ENCODE measurements around the gene TRABD2B. TPM values are rescaled to one million over a fixed set of nuclear protein-coding genes. Genes with fewer than 3 reads are reported as not detected.

The TRABD2B gene
- total RNA-seq, 1 experiment from 2014 or later, result not detected

GRCh38 chr1:47991187-47991586 is 6.0 kb downstream of the TRABD2B start:
- intact Hi-C loops (cut with micrococcal nuclease; ENCODE audit: unreplicated experiment), result no loop called here
- Histone ChIP-seq H3K36me3 (ENCODE audit: insufficient read depth, low read length, poor library complexity, severe bottlenecking) (no peaks in the 10 kb centered on the region), H3K27me3 (replicated peaks; ENCODE audit: insufficient read depth, low read depth, low read length, poor library complexity) (peaks cover 71% of the 10 kb centered on the region), H3K4me1 (ENCODE audit: insufficient read depth, low read length, poor library complexity, severe bottlenecking) (peaks cover 21% of the 10 kb centered on the region), H3K27ac (ENCODE audit: low read depth, low read length, poor library complexity, severe bottlenecking) (no peak overlapping the region), H3K9me3 (ENCODE audit: low read depth, low read length, poor library complexity, severe bottlenecking) (no peaks in the 10 kb centered on the region), H3K4me3 (ENCODE audit: low read depth, low read length, poor library complexity, severe bottlenecking) (no peak overlapping the region)
- no peak for TF ChIP-seq EZH2 (IDR thresholded peaks at IDR 0.05; ENCODE audit: borderline replicate concordance, low read depth, low read length, poor library complexity, severe bottlenecking)
- no peak for TF ChIP-seq CTCF (conservative IDR thresholded peaks at IDR 0.05; ENCODE audit: low read depth, low read length)
- peak; percentile 64 for DNase-seq (ENCODE audit: low spot score)
- POLR2A ChIA-PET (ENCODE audit: low non-redundant PET), result no interaction called here
- BruUV-seq (replicated peaks), result no TSS peak
- CTCF ChIA-PET, result no interaction called here

GRCh38 chr1:47990286-47990685 is 6.9 kb downstream of the TRABD2B start:
- H3K9me3 ChIP-seq (ENCODE audit: low read depth, low read length, poor library complexity, severe bottlenecking), result no peaks in the 10 kb centered on the region
- peaks cover 71% of the 10 kb centered on the region for H3K27me3 ChIP-seq (replicated peaks; ENCODE audit: insufficient read depth, low read depth, low read length, poor library complexity)
- H3K27ac ChIP-seq (ENCODE audit: low read depth, low read length, poor library complexity, severe bottlenecking), result no peak overlapping the region
- H3K4me3 ChIP-seq (ENCODE audit: low read depth, low read length, poor library complexity, severe bottlenecking), result no peak overlapping the region
- CTCF ChIA-PET, result no interaction called here
- intact Hi-C loops (cut with micrococcal nuclease; ENCODE audit: unreplicated experiment), result no loop called here
- no TSS peak for BruUV-seq (replicated peaks)
- TF ChIP-seq EZH2 (IDR thresholded peaks at IDR 0.05; ENCODE audit: borderline replicate concordance, low read depth, low read length, poor library complexity, severe bottlenecking) (no peak), CTCF (conservative IDR thresholded peaks at IDR 0.05; ENCODE audit: low read depth, low read length) (no peak)
- POLR2A ChIA-PET (ENCODE audit: low non-redundant PET), result no interaction called here
- peaks cover 21% of the 10 kb centered on the region for H3K4me1 ChIP-seq (ENCODE audit: insufficient read depth, low read length, poor library complexity, severe bottlenecking)
- no peak for DNase-seq (ENCODE audit: low spot score)
- H3K36me3 ChIP-seq (ENCODE audit: insufficient read depth, low read length, poor library complexity, severe bottlenecking), result no peaks in the 10 kb centered on the region

GRCh38 chr1:47987601-47988000 is 9.6 kb downstream of the TRABD2B start:
- peaks cover 11% of the 10 kb centered on the region for H3K4me1 ChIP-seq (ENCODE audit: insufficient read depth, low read length, poor library complexity, severe bottlenecking)
- H3K9me3 ChIP-seq (ENCODE audit: low read depth, low read length, poor library complexity, severe bottlenecking), result no peaks in the 10 kb centered on the region
- H3K27me3 ChIP-seq (replicated peaks; ENCODE audit: insufficient read depth, low read depth, low read length, poor library complexity), result peaks cover 60% of the 10 kb centered on the region
- CTCF ChIA-PET, result no interaction called here
- H3K36me3 ChIP-seq (ENCODE audit: insufficient read depth, low read length, poor library complexity, severe bottlenecking), result no peaks in the 10 kb centered on the region
- no peak for DNase-seq (ENCODE audit: low spot score)
- TF ChIP-seq EZH2 (IDR thresholded peaks at IDR 0.05; ENCODE audit: borderline replicate concordance, low read depth, low read length, poor library complexity, severe bottlenecking) (no peak), CTCF (conservative IDR thresholded peaks at IDR 0.05; ENCODE audit: low read depth, low read length) (no peak)
- no peak overlapping the region for H3K4me3 ChIP-seq (ENCODE audit: low read depth, low read length, poor library complexity, severe bottlenecking)
- POLR2A ChIA-PET (ENCODE audit: low non-redundant PET), result no interaction called here
- BruUV-seq (replicated peaks), result no TSS peak
- H3K27ac ChIP-seq (ENCODE audit: low read depth, low read length, poor library complexity, severe bottlenecking), result no peak overlapping the region
- intact Hi-C loops (cut with micrococcal nuclease; ENCODE audit: unreplicated experiment), result no loop called here

Data from A673 (cell line).